Loucy (cell line): ENCODE data around the gene ALPK1.

Experiments
- H2AFZ ChIP-seq: fragments of 200-600 bp; sonication (generic); 2 replicates; pipeline ENCODE4 v1.6.0; 2016; ENCODE audit warnings: antibody characterized with exemption, mild to moderate bottlenecking, low read length, moderate library complexity
- H3F3A ChIP-seq: fragments of 200-600 bp; 2 replicates; pipeline ENCODE4 v1.6.0; 2016; ENCODE audit warnings: antibody characterized with exemption, low read depth, mild to moderate bottlenecking
- H3K27me3 ChIP-seq: fragments of 200-600 bp; sonication (generic); 2 replicates; pipeline ENCODE4 v1.6.1; 2014; ENCODE audit warnings: low read length, mild to moderate bottlenecking; ENCODE audit not compliant: insufficient read depth, poor library complexity, severe bottlenecking
- H3K36me3 ChIP-seq: fragments of 200-600 bp; sonication (generic); 2 replicates; pipeline ENCODE4 v1.6.1; 2016; ENCODE audit warnings: low read length; ENCODE audit not compliant: insufficient read depth
- H3K4me1 ChIP-seq: fragments of 200-600 bp; sonication (generic); 2 replicates; pipeline ENCODE4 v1.5.1; 2014; ENCODE audit warnings: low read length, mild to moderate bottlenecking; ENCODE audit not compliant: insufficient read depth, poor library complexity, severe bottlenecking
- H3K4me2 ChIP-seq: fragments of 200-600 bp; sonication (generic); 2 replicates; pipeline ENCODE4 v1.6.0; 2014; ENCODE audit warnings: antibody characterized with exemption, low read length, low read depth, mild to moderate bottlenecking; ENCODE audit not compliant: poor library complexity, severe bottlenecking
- H3K4me3 ChIP-seq: fragments of 200-600 bp; sonication (generic); 2 replicates; pipeline ENCODE4 v1.5.1; 2014; ENCODE audit warnings: low read length, mild to moderate bottlenecking, mixed read lengths; ENCODE audit not compliant: poor library complexity, severe bottlenecking
- H3K79me2 ChIP-seq: fragments of 200-600 bp; sonication (generic); 2 replicates; pipeline ENCODE4 v1.6.1; 2014; ENCODE audit warnings: low read length; ENCODE audit not compliant: insufficient read depth
- H3K9ac ChIP-seq: fragments of 200-600 bp; sonication (generic); 2 replicates; pipeline ENCODE4 v1.6.0; 2014; ENCODE audit warnings: mild to moderate bottlenecking, low read depth, low read length, moderate library complexity; ENCODE audit not compliant: poor library complexity, severe bottlenecking
- H3K9me2 ChIP-seq: fragments of 200-600 bp; sonication (generic); replicated peaks from 2 replicates; pipeline ENCODE4 v1.6.1; 2016; ENCODE audit warnings: low read depth, low read length, mixed read lengths
- H3K9me3 ChIP-seq: fragments of 200-600 bp; sonication (generic); 2 replicates; pipeline ENCODE4 v1.6.1; 2014; ENCODE audit warnings: mild to moderate bottlenecking, antibody characterized with exemption, low read length, low read depth; ENCODE audit not compliant: insufficient read depth
- H4K20me1 ChIP-seq: fragments of 200-600 bp; sonication (generic); 2 replicates; pipeline ENCODE4 v1.6.0; 2014; ENCODE audit warnings: antibody characterized with exemption, low read length, mild to moderate bottlenecking; ENCODE audit not compliant: insufficient read depth, poor library complexity, severe bottlenecking
- EZH2phosphoT487 ChIP-seq: fragments of 200-600 bp; IDR thresholded peaks from 2 replicates; pipeline ENCODE4 v1.6.1; 2018; ENCODE audit warnings: antibody characterized with exemption, mild to moderate bottlenecking, moderate library complexity, borderline replicate concordance
- TF ChIP-seq, protein P1 (sequence below): fragments of 200-600 bp; sonication (generic); conservative IDR thresholded peaks from 2 replicates; pipeline ENCODE4 v1.5.1; 2014; ENCODE audit warnings: mild to moderate bottlenecking, antibody characterized with exemption, low read length

ALPK1 gene

DNA sequence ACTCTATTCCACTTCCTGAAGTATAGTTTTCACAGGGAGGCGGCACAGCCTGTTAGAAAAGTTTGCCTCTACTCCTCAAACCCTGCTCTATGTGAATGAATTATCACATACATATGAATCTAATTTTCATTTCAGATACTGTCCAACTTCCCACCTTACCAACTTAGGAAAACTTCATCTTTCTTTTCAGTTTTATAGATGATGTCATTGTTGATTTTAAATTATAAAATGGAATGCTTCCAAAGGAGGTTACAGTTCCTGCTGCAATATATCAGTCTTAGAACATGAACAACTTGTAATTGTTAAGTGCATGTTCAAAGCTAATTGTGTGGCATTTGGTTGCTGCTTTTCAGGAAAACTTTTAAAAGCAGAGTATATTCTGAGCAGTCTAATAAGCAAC lies 126.4 kb downstream of the ALPK1 start:
- Histone ChIP-seq H3K36me3 (no peaks in the 10 kb centered on the region), H3K9me2 (no peaks in the 10 kb centered on the region), H3K4me2 (no peak overlapping the region), H3K79me2 (no peaks in the 10 kb centered on the region), H3K9me3 (no peaks in the 10 kb centered on the region), H3K4me3 (no peak overlapping the region), H3K9ac (no peak overlapping the region), H2AFZ (no peak overlapping the region), H3K4me1 (no peaks in the 10 kb centered on the region), H4K20me1 (no peaks in the 10 kb centered on the region), H3K27me3 (no peaks in the 10 kb centered on the region), H3F3A (no peaks in the 10 kb centered on the region)
- TF ChIP-seq, protein P1, sequence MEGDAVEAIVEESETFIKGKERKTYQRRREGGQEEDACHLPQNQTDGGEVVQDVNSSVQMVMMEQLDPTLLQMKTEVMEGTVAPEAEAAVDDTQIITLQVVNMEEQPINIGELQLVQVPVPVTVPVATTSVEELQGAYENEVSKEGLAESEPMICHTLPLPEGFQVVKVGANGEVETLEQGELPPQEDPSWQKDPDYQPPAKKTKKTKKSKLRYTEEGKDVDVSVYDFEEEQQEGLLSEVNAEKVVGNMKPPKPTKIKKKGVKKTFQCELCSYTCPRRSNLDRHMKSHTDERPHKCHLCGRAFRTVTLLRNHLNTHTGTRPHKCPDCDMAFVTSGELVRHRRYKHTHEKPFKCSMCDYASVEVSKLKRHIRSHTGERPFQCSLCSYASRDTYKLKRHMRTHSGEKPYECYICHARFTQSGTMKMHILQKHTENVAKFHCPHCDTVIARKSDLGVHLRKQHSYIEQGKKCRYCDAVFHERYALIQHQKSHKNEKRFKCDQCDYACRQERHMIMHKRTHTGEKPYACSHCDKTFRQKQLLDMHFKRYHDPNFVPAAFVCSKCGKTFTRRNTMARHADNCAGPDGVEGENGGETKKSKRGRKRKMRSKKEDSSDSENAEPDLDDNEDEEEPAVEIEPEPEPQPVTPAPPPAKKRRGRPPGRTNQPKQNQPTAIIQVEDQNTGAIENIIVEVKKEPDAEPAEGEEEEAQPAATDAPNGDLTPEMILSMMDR, result no peak
- TF ChIP-seq EZH2phosphoT487, result no peak

- Histone ChIP-seq H3K9me2 (no peaks in the 10 kb centered on the region), H2AFZ (no peak overlapping the region), H3K4me2 (no peak overlapping the region), H3K9me3 (no peaks in the 10 kb centered on the region), H3K27me3 (no peaks in the 10 kb centered on the region), H3K4me3 (no peak overlapping the region), H3K4me1 (no peaks in the 10 kb centered on the region), H4K20me1 (no peaks in the 10 kb centered on the region), H3K9ac (no peak overlapping the region), H3K79me2 (no peaks in the 10 kb centered on the region), H3K36me3 (peaks cover 3% of the 10 kb centered on the region; the same call in 1 of the 2 replicates), H3F3A (no peaks in the 10 kb centered on the region)
- TF ChIP-seq EZH2phosphoT487, result no peak
- TF ChIP-seq, protein P1, result no peak
These were observed 128.7 kb downstream of the ALPK1 start for GRCh38 chr4:112425823-112426222.

GRCh38 chr4:112426416-112426815 lies 129.2 kb downstream of the ALPK1 start:
- Histone ChIP-seq H3F3A (no peaks in the 10 kb centered on the region), H2AFZ (no peak overlapping the region), H3K9ac (no peak overlapping the region), H3K4me3 (no peak overlapping the region), H3K4me1 (no peaks in the 10 kb centered on the region), H3K4me2 (no peak overlapping the region), H3K9me2 (no peaks in the 10 kb centered on the region), H3K27me3 (no peaks in the 10 kb centered on the region), H3K9me3 (no peaks in the 10 kb centered on the region), H3K36me3 (peaks cover 3% of the 10 kb centered on the region; the same call in 1 of the 2 replicates), H4K20me1 (no peaks in the 10 kb centered on the region), H3K79me2 (no peaks in the 10 kb centered on the region)
- TF ChIP-seq, protein P1, result no peak
- no peak for TF ChIP-seq EZH2phosphoT487
